H7 (cell line): ENCODE measurements around the gene RNF217. TPM values are rescaled to one million over a fixed set of nuclear protein-coding genes. Genes with fewer than 3 reads are reported as not detected.

Source experiments
- DNase-seq: peaks from one replicate; pipeline ENCODE4 v3.0.0; 2012
- H3K27me3 ChIP-seq: 2 replicates; pipeline ENCODE4 v1.6.0; 2011; ENCODE audit warnings: mild to moderate bottlenecking, low read length; ENCODE audit not compliant: control insufficient read depth, insufficient read depth
- H3K36me3 ChIP-seq: replicated peaks from 2 replicates; pipeline ENCODE4 v1.5.1; 2011; ENCODE audit warnings: low read length; ENCODE audit not compliant: control insufficient read depth, insufficient read depth
- H3K4me3 ChIP-seq: 2 replicates; pipeline ENCODE4 v1.5.1; 2011; ENCODE audit warnings: low read depth, mild to moderate bottlenecking, control low read depth, low read length, moderate library complexity; ENCODE audit not compliant: insufficient read depth
- total RNA-seq: library from RNA; depleted of rRNA; stranded (reverse); fragments of >200 nt; shearing (Covaris generic); gene quantifications from 2 replicates; pipeline ENCODE4 v1.2.3, GENCODE V29; 2014; rRNA removed

Gene RNF217
- total RNA-seq, 1 experiment from 2014 or later: 2.9 TPM

GRCh38 chr6:125138083-125138482 lies 175.8 kb downstream of the RNF217 start:
- no peaks in the 10 kb centered on the region for H3K27me3 ChIP-seq
- H3K36me3 ChIP-seq: no peaks in the 10 kb centered on the region
- DNase-seq: no peak
- H3K4me3 ChIP-seq: no peak overlapping the region

DNA sequence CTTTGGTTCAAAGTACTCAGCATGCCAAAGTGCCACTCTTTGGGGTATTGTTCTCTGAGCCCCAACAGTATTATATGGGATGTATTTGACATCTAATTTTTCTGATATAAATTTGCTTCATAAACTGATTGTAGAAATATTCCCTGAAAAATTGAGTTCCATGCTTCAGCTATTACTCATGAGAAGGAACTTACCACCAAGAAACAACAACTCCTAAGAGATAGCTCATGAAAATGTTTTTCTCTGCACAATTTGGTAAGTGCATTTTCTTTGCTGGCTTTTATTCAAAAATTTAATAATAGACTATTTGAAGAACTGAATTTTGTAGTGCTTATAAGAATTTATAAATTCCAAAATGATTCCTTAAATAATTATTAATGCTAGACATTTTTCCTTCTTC lies 178.6 kb downstream of the RNF217 start:
- Histone ChIP-seq H3K27me3 (no peaks in the 10 kb centered on the region), H3K4me3 (no peak overlapping the region)
- DNase-seq: no peak

More for the DNA sequence above, 178.6 kb downstream of the RNF217 start:
- no peaks in the 10 kb centered on the region for H3K36me3 ChIP-seq

Other genes starting within 250 kb of the RNF217 start
- gene TPD52L1, start 191.3 kb downstream of the RNF217 start, total RNA-seq: 7.3 and 15.6 TPM in 2 replicates